GM20000 (cell line): Measurements from ENCODE around the gene MRGPRD.

Experiments
- DNase-seq: peaks from one replicate; pipeline ENCODE4 v3.0.0; 2012; ENCODE audit warnings: low spot score
- TF ChIP-seq, protein P1 (sequence below): IDR thresholded peaks from 2 replicates; pipeline ENCODE4 v1.5.1; 2012; ENCODE audit warnings: mild to moderate bottlenecking, control low read depth; ENCODE audit errors: extremely low read depth, missing control alignments

The MRGPRD gene

DNA sequence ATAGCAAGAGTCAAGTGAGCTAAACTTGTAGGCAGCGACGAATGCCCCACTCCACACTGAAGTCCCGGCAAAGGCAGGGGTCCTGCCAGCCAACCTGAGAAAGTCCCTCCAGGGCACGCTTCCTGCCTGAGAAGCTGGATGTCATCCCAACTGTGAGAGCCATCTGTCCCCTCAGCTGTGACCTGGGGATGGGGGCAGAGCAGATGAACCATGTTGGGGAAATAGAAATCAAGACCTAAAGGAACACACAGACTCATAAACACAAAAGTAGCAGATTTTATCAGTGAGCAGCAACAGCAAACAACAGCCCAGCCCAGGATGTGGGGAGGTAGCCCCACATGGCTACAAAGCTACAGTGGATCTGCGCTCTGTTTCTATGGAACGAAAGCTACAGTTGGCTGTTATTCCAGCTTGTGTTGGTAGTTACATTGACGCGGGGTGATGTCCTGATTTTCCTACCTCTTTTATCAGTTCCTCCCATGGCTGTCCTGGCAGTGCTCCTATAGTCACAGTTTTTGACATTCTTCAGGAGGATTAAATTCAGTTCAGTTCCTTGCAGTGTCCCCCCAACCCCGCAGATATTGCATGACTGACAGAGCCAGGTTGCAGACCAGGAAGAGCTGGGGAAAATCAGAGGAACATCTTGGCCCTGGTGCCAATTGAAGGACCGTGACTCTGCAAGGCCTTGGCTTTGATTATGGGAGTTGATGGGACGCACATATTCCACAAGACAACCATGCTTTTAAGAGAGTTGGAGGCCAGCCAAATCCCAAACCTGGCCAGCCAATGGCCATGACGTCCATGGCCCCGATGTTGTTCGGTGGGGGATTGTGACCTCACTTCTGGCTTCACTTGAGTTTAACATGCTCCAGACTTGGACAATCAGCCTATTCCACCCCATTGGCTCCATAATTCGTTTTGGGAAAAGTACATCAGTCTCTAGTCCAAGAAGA is 14.6 kb downstream of the MRGPRD start:
- TF ChIP-seq, protein P1, sequence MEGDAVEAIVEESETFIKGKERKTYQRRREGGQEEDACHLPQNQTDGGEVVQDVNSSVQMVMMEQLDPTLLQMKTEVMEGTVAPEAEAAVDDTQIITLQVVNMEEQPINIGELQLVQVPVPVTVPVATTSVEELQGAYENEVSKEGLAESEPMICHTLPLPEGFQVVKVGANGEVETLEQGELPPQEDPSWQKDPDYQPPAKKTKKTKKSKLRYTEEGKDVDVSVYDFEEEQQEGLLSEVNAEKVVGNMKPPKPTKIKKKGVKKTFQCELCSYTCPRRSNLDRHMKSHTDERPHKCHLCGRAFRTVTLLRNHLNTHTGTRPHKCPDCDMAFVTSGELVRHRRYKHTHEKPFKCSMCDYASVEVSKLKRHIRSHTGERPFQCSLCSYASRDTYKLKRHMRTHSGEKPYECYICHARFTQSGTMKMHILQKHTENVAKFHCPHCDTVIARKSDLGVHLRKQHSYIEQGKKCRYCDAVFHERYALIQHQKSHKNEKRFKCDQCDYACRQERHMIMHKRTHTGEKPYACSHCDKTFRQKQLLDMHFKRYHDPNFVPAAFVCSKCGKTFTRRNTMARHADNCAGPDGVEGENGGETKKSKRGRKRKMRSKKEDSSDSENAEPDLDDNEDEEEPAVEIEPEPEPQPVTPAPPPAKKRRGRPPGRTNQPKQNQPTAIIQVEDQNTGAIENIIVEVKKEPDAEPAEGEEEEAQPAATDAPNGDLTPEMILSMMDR: no peak

DNA sequence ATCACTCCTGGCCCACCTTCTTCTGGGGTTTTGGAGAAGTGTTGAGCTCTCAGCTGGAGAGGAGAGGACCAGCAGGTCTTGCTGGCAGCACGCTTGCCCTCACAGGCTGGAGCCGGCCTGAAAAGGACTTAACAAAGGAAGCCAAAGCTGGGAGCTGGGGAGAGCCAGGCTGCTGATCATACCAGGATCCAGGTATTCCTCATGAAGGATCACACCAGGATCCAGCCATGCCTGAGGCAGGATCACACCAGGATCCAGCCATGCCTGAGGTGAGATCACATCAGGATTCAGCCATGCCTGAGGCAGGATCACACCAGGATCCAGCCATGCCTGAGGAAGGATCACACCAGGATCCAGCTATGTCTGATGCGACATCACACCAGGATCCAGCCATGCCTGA is 17.0 kb downstream of the MRGPRD start:
- TF ChIP-seq, protein P1: no peak
- DNase-seq: no peak

More for the DNA sequence above, 14.6 kb downstream of the MRGPRD start:
- DNase-seq: no peak

DNA sequence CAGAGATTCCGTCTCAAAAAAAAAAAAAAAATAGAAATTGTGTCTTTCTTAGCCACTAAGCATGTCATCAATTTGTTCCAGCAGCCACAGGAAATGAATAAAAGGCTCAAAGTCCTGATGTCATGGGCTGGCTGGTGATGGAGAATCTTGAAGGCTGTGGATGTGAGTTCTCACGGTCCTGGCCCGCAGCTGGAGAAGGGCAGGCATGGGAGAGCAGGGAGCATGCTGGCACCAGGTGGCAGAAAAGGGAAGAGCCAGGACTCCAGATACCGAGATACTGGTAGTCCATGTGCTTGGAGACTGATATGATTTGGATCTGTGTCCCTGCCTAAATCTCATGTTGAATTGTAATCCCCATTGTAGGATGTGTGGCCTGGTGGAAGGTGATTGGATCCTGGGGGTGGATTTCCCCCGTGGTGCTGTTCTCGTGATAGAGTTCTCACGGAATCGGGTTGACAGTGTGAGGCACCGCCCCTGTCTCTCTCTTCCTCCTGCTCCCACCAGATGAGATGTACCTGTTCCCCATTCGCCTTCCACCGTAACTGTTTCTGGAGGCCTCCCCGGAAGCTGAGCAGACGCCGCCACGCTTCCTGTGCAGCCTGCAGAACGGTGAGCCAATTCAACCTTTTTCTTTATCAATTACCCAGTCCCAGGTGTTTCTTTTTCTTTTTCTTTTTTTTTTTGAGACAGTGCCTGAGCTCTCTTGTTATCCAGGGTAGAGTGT is 18.1 kb downstream of the MRGPRD start:
- DNase-seq: no peak
- TF ChIP-seq, protein P1: no peak

DNA sequence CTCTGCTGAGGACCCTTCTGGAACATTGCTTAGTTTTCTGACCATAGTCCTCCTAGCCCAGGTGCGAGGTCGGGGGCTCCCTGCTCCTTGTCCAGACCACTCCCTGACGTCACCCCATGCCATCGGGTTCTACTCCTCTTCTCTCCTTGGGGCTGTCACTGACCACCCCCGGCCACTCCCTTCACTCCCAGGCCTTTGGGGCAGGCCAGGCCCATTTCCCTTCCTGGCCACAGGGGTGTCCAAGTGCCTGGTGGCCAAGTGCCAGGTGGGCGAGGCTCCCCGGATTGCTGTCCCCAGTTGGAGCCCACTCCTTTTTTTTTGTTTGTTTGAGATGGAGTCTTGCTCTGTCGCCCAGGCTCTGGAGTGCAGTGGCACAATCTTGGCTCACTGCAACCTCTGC is 19.5 kb downstream of the MRGPRD start:
- no peak for DNase-seq
- TF ChIP-seq, protein P1: no peak

DNA sequence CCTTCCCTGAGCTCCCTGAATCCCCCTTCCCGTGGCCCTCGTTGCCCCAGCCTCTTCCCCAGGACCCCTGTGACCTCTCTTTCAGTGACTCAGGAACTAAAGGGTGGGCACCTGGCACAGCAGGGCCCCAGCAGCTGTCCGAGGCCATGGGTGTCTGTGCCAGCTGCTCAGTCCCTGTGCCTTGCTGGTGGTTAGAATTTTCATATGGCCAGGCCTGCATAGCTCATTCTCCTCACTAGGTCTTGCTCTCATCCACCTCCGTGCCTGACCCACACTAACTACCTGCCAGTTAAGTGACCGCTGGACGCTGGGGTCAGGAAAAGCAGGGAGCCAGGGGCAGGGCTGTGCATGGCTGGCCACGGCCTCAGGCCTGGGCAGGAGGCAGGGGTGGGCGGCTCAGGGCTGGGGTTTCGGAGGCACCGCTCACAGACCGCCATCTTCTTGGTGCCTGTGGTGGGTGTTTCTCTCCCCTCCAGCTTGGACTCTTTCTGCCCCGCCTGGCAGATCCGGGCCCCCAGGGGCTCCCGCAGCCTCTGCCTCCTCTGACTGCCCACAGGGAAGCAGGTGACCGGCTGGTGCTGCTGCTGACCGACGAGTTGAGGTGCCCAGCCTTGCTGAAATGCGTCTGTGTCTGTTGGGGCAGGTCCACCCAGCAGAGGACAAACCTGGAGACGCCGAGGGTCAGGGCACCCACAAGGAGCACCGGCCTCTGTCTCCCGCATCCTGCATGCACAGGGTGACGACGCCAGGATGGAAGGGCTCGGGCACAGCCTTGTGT is 20.3 kb downstream of the MRGPRD start:
- TF ChIP-seq, protein P1: no peak
- DNase-seq: no peak

DNA sequence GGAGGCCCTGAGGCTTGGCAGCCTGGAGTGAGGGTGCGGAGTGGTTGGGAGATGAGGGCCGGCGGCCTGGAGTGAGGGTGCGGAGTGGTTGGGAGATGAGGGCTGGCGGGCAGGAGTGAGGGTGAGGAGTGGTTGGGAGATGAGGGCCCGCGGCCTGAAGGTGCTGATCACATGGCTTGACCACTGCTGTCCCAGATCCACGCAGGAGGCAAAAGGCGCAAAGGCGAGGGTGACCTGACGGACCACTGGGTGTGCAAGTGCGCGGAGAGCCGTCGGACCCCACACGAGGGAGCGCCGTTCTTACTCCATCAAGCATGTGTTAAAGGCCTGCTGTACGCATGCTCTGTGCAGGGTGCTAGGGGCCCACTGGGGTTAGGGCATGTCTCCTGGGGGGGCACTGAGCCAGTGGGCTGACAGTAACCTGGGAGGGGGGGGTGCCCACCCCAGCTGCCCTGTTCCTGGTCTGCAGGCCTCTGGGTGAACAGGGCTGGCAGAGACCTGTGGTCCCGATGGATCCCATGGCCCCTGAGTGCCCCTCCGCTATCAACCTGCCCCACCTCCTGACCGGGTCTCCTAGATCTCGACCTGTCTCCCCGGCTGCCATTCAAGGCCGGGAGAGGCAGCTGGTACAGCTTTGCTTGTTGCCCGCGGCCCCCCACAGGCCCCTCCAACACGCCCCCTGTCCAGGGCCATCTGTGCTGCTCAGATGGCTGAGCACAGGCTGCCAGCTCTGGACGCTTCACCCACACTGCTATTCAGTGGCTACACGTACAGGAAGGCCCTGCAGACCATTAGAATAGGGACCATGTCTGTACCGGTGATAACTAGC is 21.1 kb downstream of the MRGPRD start:
- TF ChIP-seq, protein P1: no peak
- DNase-seq: no peak
